WTC11 (cell line): ENCODE results near the gene ALPI. TPM values are rescaled to one million over a fixed set of nuclear protein-coding genes. Genes with fewer than 3 reads are reported as not detected.

Source experiments
- ATAC-seq: fragments of 200-7000 bp; cut with Tn5 transposase; 2 replicates; pipeline ENCODE4 v1.10.0; 2021; ENCODE audit warnings: mild to moderate bottlenecking, moderate library complexity
- CTCF ChIA-PET: fragments of 300-600 bp; sonication (Branson Sonifier 250); formaldehyde crosslinking; loops from one replicate; lab custom pipeline; 2021; ENCODE audit warnings: antibody characterized with exemption; lab: Charles Lee
- POLR2A ChIA-PET: fragments of 350-600 bp; sonication (Branson Sonifier 250); formaldehyde crosslinking; loops from one replicate; lab custom pipeline; 2021; ENCODE audit warnings: antibody characterized with exemption; lab: Charles Lee
- DNase-seq: peaks from one replicate; pipeline ENCODE4 v3.0.0; 2021; ENCODE audit warnings: low spot score
- H3K27ac Mint-ChIP-seq: 2 replicates; pipeline ENCODE4 v1.8.0; 2021; ENCODE audit warnings: mixed read lengths
- H3K27me3 Mint-ChIP-seq: 2 replicates; pipeline ENCODE4 v1.8.0; 2021; ENCODE audit warnings: low read depth, mild to moderate bottlenecking, moderate library complexity, mixed read lengths
- H3K36me3 Mint-ChIP-seq: 2 replicates; pipeline ENCODE4 v1.8.0; 2021; ENCODE audit warnings: mixed read lengths
- H3K4me1 Mint-ChIP-seq: 2 replicates; pipeline ENCODE4 v1.8.0; 2022; ENCODE audit warnings: mixed read lengths
- H3K4me3 Mint-ChIP-seq: 2 replicates; pipeline ENCODE4 v1.8.0; 2021; ENCODE audit warnings: mild to moderate bottlenecking, moderate library complexity, mixed read lengths
- H3K9me3 Mint-ChIP-seq: 2 replicates; pipeline ENCODE4 v1.8.0; 2021; ENCODE audit warnings: mixed read lengths
- CBFB ChIP-seq: sonication (generic); formaldehyde crosslinking; IDR thresholded peaks from 2 replicates; pipeline ENCODE4 v1.8.1; 2022; ENCODE audit warnings: mild to moderate bottlenecking, low read depth, missing genetic modification reagents
- CREM ChIP-seq: sonication (generic); formaldehyde crosslinking; IDR thresholded peaks from 2 replicates; pipeline ENCODE4 v1.8.1; 2022; ENCODE audit warnings: mild to moderate bottlenecking, missing genetic modification reagents, moderate library complexity
- ETV6 ChIP-seq: sonication (generic); formaldehyde crosslinking; IDR thresholded peaks from 2 replicates; pipeline ENCODE4 v1.8.1; 2022; ENCODE audit warnings: mild to moderate bottlenecking, missing genetic modification reagents
- KAT7 ChIP-seq: sonication (generic); formaldehyde crosslinking; IDR thresholded peaks from 2 replicates; pipeline ENCODE4 v1.8.1; 2023; ENCODE audit warnings: missing genetic modification reagents, mild to moderate bottlenecking, borderline replicate concordance
- MYBL2 ChIP-seq: sonication (generic); formaldehyde crosslinking; IDR thresholded peaks from 2 replicates; pipeline ENCODE4 v1.8.1; 2023; ENCODE audit warnings: mild to moderate bottlenecking, moderate library complexity, missing genetic modification reagents
- SP1 ChIP-seq: sonication (generic); formaldehyde crosslinking; conservative IDR thresholded peaks from 2 replicates; pipeline ENCODE4 v1.8.1; 2022; ENCODE audit warnings: missing genetic modification reagents
- TP53 ChIP-seq: sonication (generic); formaldehyde crosslinking; IDR thresholded peaks from 2 replicates; pipeline ENCODE4 v1.8.1; 2023; ENCODE audit warnings: mild to moderate bottlenecking, missing genetic modification reagents
- ZNF219 ChIP-seq: sonication (generic); formaldehyde crosslinking; IDR thresholded peaks from 2 replicates; pipeline ENCODE4 v1.8.0; 2023; ENCODE audit warnings: missing genetic modification reagents, mild to moderate bottlenecking, borderline replicate concordance
- ZNF423 ChIP-seq: fragments of 250-450 bp; sonication (Bioruptor Pico); IDR thresholded peaks from 2 replicates; pipeline ENCODE4 v2.1.2; 2022; ENCODE audit warnings: mild to moderate bottlenecking, moderate library complexity
- total RNA-seq: library from RNA; stranded (reverse); gene quantifications from 3 replicates; pipeline ENCODE4 v1.2.3, GENCODE V29; 2021
- TF ChIP-seq, protein P1 (sequence below): fragments of 250-450 bp; sonication (Bioruptor Pico); conservative IDR thresholded peaks from 2 replicates; pipeline ENCODE4 v1.9.0; 2021; ENCODE audit warnings: mild to moderate bottlenecking
- TF ChIP-seq, protein P2 (sequence below): sonication (generic); formaldehyde crosslinking; IDR thresholded peaks from 2 replicates; pipeline ENCODE4 v1.8.0; 2023; ENCODE audit warnings: mild to moderate bottlenecking, missing genetic modification reagents
- TF ChIP-seq, protein P3 (sequence below): sonication (generic); formaldehyde crosslinking; IDR thresholded peaks from 2 replicates; pipeline ENCODE4 v1.8.1; 2022; ENCODE audit warnings: missing genetic modification reagents, borderline replicate concordance
- TF ChIP-seq, protein P4 (sequence below): sonication (generic); formaldehyde crosslinking; IDR thresholded peaks from 2 replicates; pipeline ENCODE4 v1.8.1; 2023; ENCODE audit warnings: mild to moderate bottlenecking, moderate library complexity, missing genetic modification reagents
- TF ChIP-seq, protein P5 (sequence below): sonication (generic); formaldehyde crosslinking; IDR thresholded peaks from 2 replicates; pipeline ENCODE4 v1.8.0; 2023; ENCODE audit warnings: missing genetic modification reagents
- TF ChIP-seq, protein P6 (sequence below): sonication (generic); formaldehyde crosslinking; IDR thresholded peaks from 2 replicates; pipeline ENCODE4 v1.8.1; 2023; ENCODE audit warnings: mild to moderate bottlenecking, missing genetic modification reagents, moderate library complexity
- TF ChIP-seq, protein P7 (sequence below): fragments of 250-450 bp; sonication (Bioruptor Pico); IDR thresholded peaks from 2 replicates; pipeline ENCODE4 v1.9.0; 2021; ENCODE audit warnings: mild to moderate bottlenecking
- TF ChIP-seq, protein P8 (sequence below): sonication (generic); formaldehyde crosslinking; IDR thresholded peaks from 2 replicates; pipeline ENCODE4 v1.8.0; 2022; ENCODE audit warnings: mild to moderate bottlenecking, missing genetic modification reagents
- TF ChIP-seq, protein P9 (sequence below): sonication (generic); formaldehyde crosslinking; IDR thresholded peaks from 2 replicates; pipeline ENCODE4 v1.8.0; 2022; ENCODE audit warnings: mild to moderate bottlenecking, missing genetic modification reagents

Gene ALPI
- total RNA-seq, 1 experiment from 2014 or later, result not detected

DNA sequence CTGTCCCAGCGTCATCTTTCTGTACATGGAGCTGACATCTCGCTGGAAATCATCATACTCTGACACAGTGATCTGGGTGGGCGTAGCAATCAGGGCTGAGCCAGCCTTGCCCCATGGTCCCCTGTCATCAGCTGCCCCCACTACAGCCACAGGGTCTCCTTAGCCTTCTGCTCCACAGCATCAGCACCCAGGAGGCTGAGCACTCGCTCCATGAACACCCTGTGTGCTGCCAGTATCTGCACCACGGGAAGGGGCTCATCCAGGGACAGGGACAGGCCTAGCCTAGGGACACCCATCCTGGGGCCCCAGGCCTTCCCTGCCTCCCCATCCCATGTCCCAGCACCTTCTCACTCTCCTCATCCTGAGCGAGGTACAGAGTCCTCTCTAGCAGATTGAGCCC lies 37.9 kb upstream of the ALPI start (continued):
- TF ChIP-seq, protein P1, sequence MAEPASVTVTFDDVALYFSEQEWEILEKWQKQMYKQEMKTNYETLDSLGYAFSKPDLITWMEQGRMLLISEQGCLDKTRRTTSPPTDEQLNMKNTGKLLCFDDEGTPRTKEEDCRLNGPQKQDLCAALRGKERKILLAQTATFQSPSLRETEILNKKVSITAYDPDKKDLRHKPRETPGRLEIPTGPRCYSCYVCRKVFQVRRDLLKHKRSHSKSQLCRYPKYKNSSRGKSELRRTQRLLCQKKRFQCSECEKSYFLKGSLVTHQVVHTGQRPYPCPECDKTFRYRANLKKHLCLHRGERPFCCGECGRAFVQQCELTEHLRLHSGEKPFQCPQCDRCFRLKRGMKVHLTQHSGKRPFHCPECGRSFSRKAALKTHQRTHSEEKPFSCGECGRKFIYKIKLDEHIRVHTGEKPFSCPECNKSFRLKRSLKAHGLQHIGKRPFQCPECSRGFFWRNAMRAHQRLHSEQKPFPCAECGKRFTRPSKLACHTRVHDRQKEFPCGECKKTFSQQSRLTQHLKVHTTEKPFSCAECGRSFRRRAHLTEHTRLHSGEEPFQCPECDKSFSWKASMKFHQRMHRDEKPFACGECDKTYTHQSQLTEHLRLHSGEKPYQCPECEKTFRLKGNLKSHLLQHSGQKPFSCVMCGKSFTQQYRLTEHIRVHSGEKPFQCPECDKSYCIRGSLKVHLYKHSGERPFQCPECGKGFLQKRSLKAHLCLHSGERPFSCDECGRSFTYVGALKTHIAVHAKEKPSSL (CRISPR knock-in tag), result no peak

DNA sequence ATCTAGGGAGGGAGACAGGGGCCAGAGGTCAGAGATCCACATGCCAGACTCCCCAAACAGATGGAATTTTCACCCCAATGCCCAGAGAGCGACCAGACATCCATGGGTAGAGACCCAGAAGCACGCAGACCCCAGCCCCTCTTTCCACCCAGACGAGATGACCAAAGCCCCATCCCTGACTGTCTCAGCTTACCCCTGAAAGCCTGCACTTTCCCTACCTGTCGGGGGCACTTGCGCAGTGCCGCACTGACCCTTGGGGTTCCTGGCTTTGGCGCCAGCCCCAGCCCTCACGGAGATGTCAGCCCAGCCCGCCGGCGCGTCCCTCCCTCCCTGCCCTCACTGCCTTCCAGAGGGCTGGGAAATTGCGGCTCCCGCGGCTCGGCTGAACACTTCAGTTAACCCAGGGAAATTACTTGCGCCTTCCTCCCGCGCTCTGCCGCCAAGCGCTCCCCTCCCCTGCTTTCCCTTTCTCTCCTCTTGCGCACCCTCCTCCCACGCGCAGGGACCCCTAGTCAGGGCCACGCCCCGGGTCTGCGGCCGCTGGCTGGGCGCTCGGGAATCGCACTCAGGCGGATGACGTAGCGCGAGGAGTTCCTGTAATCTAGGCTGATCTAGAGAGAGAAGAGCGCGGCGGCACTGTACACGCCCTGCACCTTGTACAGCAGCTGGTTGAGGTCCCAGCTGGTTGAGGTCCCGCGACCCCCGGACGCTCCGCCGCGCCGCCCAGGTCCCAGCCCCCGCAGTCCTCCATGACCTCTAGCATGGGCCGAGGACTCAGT lies 37.3 kb upstream of the ALPI start:
- ChIA-PET POLR2A (no interaction called here), CTCF (interaction anchor here (0.9 to 2.4 kb wide), 11 partner anchors 18 to 518 kb away, joined by 3 to 11 read pairs (median 5); no protein-coding TSS in a partner anchor)
- ATAC-seq (peak; percentile 6), DNase-seq (peak; percentile 57)
- TF ChIP-seq, protein P2, sequence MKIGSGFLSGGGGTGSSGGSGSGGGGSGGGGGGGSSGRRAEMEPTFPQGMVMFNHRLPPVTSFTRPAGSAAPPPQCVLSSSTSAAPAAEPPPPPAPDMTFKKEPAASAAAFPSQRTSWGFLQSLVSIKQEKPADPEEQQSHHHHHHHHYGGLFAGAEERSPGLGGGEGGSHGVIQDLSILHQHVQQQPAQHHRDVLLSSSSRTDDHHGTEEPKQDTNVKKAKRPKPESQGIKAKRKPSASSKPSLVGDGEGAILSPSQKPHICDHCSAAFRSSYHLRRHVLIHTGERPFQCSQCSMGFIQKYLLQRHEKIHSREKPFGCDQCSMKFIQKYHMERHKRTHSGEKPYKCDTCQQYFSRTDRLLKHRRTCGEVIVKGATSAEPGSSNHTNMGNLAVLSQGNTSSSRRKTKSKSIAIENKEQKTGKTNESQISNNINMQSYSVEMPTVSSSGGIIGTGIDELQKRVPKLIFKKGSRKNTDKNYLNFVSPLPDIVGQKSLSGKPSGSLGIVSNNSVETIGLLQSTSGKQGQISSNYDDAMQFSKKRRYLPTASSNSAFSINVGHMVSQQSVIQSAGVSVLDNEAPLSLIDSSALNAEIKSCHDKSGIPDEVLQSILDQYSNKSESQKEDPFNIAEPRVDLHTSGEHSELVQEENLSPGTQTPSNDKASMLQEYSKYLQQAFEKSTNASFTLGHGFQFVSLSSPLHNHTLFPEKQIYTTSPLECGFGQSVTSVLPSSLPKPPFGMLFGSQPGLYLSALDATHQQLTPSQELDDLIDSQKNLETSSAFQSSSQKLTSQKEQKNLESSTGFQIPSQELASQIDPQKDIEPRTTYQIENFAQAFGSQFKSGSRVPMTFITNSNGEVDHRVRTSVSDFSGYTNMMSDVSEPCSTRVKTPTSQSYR (CRISPR knock-in tag), result no peak
- TF ChIP-seq SP1 (CRISPR knock-in tag) (no peak), KAT7 (0 out of 2 replicates have a peak, but pooled peaks have one; percentile 9), CBFB (no peak), ETV6 (CRISPR knock-in tag) (no peak), CREM (CRISPR knock-in tag) (0 out of 2 replicates have a peak, but pooled peaks have one; percentile 13), ZNF423 (peak; percentile 58), TP53 (CRISPR knock-in tag) (0 out of 2 replicates have a peak, but pooled peaks have one; percentile 9), ZNF219 (CRISPR knock-in tag) (no peak), MYBL2 (CRISPR knock-in tag) (no peak)
- TF ChIP-seq, protein P3, sequence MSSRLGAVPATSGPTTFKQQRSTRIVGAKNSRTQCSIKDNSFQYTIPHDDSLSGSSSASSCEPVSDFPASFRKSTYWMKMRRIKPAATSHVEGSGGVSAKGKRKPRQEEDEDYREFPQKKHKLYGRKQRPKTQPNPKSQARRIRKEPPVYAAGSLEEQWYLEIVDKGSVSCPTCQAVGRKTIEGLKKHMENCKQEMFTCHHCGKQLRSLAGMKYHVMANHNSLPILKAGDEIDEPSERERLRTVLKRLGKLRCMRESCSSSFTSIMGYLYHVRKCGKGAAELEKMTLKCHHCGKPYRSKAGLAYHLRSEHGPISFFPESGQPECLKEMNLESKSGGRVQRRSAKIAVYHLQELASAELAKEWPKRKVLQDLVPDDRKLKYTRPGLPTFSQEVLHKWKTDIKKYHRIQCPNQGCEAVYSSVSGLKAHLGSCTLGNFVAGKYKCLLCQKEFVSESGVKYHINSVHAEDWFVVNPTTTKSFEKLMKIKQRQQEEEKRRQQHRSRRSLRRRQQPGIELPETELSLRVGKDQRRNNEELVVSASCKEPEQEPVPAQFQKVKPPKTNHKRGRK (CRISPR knock-in tag), result no peak
- TF ChIP-seq, protein P4, sequence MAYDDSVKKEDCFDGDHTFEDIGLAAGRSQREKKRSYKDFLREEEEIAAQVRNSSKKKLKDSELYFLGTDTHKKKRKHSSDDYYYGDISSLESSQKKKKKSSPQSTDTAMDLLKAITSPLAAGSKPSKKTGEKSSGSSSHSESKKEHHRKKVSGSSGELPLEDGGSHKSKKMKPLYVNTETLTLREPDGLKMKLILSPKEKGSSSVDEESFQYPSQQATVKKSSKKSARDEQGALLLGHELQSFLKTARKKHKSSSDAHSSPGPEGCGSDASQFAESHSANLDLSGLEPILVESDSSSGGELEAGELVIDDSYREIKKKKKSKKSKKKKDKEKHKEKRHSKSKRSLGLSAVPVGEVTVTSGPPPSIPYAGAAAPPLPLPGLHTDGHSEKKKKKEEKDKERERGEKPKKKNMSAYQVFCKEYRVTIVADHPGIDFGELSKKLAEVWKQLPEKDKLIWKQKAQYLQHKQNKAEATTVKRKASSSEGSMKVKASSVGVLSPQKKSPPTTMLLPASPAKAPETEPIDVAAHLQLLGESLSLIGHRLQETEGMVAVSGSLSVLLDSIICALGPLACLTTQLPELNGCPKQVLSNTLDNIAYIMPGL (CRISPR knock-in tag), result peak; percentile 31; the same call in 1 of the 2 replicates
- TF ChIP-seq, protein P5, sequence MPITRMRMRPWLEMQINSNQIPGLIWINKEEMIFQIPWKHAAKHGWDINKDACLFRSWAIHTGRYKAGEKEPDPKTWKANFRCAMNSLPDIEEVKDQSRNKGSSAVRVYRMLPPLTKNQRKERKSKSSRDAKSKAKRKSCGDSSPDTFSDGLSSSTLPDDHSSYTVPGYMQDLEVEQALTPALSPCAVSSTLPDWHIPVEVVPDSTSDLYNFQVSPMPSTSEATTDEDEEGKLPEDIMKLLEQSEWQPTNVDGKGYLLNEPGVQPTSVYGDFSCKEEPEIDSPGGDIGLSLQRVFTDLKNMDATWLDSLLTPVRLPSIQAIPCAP (CRISPR knock-in tag), result no peak
- TF ChIP-seq, protein P6, sequence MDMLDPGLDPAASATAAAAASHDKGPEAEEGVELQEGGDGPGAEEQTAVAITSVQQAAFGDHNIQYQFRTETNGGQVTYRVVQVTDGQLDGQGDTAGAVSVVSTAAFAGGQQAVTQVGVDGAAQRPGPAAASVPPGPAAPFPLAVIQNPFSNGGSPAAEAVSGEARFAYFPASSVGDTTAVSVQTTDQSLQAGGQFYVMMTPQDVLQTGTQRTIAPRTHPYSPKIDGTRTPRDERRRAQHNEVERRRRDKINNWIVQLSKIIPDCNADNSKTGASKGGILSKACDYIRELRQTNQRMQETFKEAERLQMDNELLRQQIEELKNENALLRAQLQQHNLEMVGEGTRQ (CRISPR knock-in tag), result 0 out of 2 replicates have a peak, but pooled peaks have one; percentile 10
- TF ChIP-seq, protein P7, sequence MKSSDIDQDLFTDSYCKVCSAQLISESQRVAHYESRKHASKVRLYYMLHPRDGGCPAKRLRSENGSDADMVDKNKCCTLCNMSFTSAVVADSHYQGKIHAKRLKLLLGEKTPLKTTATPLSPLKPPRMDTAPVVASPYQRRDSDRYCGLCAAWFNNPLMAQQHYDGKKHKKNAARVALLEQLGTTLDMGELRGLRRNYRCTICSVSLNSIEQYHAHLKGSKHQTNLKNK (CRISPR knock-in tag), result no peak
- TF ChIP-seq, protein P8, sequence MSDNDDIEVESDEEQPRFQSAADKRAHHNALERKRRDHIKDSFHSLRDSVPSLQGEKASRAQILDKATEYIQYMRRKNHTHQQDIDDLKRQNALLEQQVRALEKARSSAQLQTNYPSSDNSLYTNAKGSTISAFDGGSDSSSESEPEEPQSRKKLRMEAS (CRISPR knock-in tag), result peak; percentile 50; the same call in 1 of the 2 replicates
- TF ChIP-seq, protein P9, sequence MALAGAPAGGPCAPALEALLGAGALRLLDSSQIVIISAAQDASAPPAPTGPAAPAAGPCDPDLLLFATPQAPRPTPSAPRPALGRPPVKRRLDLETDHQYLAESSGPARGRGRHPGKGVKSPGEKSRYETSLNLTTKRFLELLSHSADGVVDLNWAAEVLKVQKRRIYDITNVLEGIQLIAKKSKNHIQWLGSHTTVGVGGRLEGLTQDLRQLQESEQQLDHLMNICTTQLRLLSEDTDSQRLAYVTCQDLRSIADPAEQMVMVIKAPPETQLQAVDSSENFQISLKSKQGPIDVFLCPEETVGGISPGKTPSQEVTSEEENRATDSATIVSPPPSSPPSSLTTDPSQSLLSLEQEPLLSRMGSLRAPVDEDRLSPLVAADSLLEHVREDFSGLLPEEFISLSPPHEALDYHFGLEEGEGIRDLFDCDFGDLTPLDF (CRISPR knock-in tag), result no peak
- no peak overlapping the region for H3K27ac Mint-ChIP-seq
- peaks cover 14% of the 10 kb centered on the region for H3K36me3 Mint-ChIP-seq
- H3K4me1 Mint-ChIP-seq, result peaks cover 26% of the 10 kb centered on the region
- H3K4me3 Mint-ChIP-seq, result peak overlapping the region; percentile 77
- peaks cover 5% of the 10 kb centered on the region for H3K9me3 Mint-ChIP-seq
- peaks cover 68% of the 10 kb centered on the region for H3K27me3 Mint-ChIP-seq
